ENCODE results near the gene LEMD1.

DNA sequence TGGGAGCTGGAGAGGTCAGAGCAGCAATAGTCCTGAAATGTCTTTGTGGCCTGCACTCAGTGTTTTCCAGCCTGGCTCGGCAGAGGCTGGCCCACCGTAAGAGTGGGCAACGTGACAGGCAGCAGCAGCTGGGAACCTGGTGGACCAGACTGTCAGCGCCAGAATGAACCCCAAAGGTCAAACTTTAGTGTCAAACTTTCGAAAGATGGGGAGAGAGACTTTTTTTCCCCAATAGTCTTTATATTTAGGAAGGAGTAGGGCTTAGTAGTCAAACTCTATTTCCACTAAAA is 23.7 kb upstream of the LEMD1 start:
- TF ChIP-seq GATA2 (IDR thresholded peaks at IDR 0.05; ENCODE audit: low read depth, low read length) = no peak
- TF ChIP-seq GATA3 (IDR thresholded peaks at IDR 0.05; ENCODE audit: low read depth, low read length) = no peak

Measured in SH-SY5Y (cell line).